Caki2 (cell line): Measurements from ENCODE around the gene ZC4H2. TPM values are rescaled to one million over a fixed set of nuclear protein-coding genes. Genes with fewer than 3 reads are reported as not detected.

ENCODE experiments used
- total RNA-seq: library from RNA; depleted of rRNA; stranded (reverse); fragments of >200 nt; shearing (Covaris generic); gene quantifications from 2 replicates; pipeline ENCODE4 v1.2.3, GENCODE V29; 2014; ENCODE audit warnings: low replicate concordance; rRNA removed

Gene ZC4H2
- total RNA-seq, 1 experiment from 2014 or later = 23.6 TPM

Other genes starting within 250 kb of the ZC4H2 start
- not detected in 2 replicates for gene ZC3H12B, start 58.4 kb upstream of the ZC4H2 start, total RNA-seq